Ishikawa (cell line): Measurements from ENCODE around the gene TP53RK.
A peak's percentile ranks its signal among the peaks of the same experiment; 100 is the strongest.

Experiments
- CEBPB ChIP-seq: IDR thresholded peaks from 2 replicates; pipeline ENCODE4 v1.6.1; 2012
- CREB1 ChIP-seq: IDR thresholded peaks from 2 replicates; pipeline ENCODE4 v1.6.1; 2012; ENCODE audit warnings: low read depth
- EGR1 ChIP-seq: IDR thresholded peaks from 2 replicates; pipeline ENCODE4 v1.6.1; 2012
- EP300 ChIP-seq: IDR thresholded peaks from 2 replicates; pipeline ENCODE4 v1.6.1; 2012; ENCODE audit warnings: borderline replicate concordance
- FOXM1 ChIP-seq: IDR thresholded peaks from 2 replicates; pipeline ENCODE4 v1.6.1; 2012; ENCODE audit warnings: low read depth, borderline replicate concordance
- MAX ChIP-seq: IDR thresholded peaks from 2 replicates; pipeline ENCODE4 v1.6.1; 2012
- NFIC ChIP-seq: IDR thresholded peaks from 2 replicates; pipeline ENCODE4 v1.6.1; 2012
- RAD21 ChIP-seq: IDR thresholded peaks from 2 replicates; pipeline ENCODE4 v1.6.1; 2012; ENCODE audit warnings: low read depth
- REST ChIP-seq: IDR thresholded peaks from 2 replicates; pipeline ENCODE4 v1.6.1; 2012; ENCODE audit warnings: low read depth, mild to moderate bottlenecking
- TAF1 ChIP-seq: IDR thresholded peaks from 2 replicates; pipeline ENCODE4 v1.6.1; 2012; ENCODE audit warnings: low read depth, mild to moderate bottlenecking
- TCF12 ChIP-seq: IDR thresholded peaks from 2 replicates; pipeline ENCODE4 v1.6.1; 2012; ENCODE audit warnings: low read depth
- TEAD4 ChIP-seq: IDR thresholded peaks from 2 replicates; pipeline ENCODE4 v1.6.1; 2012
- YY1 ChIP-seq: IDR thresholded peaks from 2 replicates; pipeline ENCODE4 v1.6.1; 2012; ENCODE audit warnings: low read depth
- ZBTB7A ChIP-seq: IDR thresholded peaks from 2 replicates; pipeline ENCODE4 v1.6.1; 2012; ENCODE audit warnings: low read depth
- TF ChIP-seq, protein P1 (sequence below): IDR thresholded peaks from 2 replicates; pipeline ENCODE4 v1.6.1; 2012

TP53RK gene

DNA sequence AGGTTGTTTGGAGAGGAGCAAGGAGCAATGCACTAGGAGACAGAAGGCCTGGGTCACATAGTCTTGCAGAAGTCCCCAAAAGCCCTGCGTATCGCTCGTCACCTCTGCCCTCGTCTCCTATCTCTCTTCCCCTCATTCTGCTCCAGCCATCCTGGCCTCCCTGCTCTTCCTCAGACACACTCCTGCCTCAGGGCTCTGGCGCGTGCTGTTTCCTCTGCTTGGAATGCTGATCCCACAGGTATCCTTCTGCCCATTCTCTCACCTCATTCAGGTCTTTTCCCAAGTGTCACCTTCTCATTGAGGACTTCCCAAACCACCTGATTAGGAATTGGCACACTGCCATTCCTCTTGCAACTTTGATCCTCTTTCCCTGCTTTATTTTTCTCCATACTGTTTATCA is 11.2 kb upstream of the TP53RK start:
- no peak for TF ChIP-seq CEBPB
- no peak for TF ChIP-seq CREB1
- no peak for TF ChIP-seq YY1
- TF ChIP-seq RAD21 = no peak
- no peak for TF ChIP-seq TEAD4
- TF ChIP-seq ZBTB7A = no peak
- no peak for TF ChIP-seq FOXM1
- TF ChIP-seq, protein P1, sequence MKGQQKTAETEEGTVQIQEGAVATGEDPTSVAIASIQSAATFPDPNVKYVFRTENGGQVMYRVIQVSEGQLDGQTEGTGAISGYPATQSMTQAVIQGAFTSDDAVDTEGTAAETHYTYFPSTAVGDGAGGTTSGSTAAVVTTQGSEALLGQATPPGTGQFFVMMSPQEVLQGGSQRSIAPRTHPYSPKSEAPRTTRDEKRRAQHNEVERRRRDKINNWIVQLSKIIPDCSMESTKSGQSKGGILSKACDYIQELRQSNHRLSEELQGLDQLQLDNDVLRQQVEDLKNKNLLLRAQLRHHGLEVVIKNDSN = no peak
- no peak for TF ChIP-seq REST
- TF ChIP-seq TAF1 = no peak

DNA sequence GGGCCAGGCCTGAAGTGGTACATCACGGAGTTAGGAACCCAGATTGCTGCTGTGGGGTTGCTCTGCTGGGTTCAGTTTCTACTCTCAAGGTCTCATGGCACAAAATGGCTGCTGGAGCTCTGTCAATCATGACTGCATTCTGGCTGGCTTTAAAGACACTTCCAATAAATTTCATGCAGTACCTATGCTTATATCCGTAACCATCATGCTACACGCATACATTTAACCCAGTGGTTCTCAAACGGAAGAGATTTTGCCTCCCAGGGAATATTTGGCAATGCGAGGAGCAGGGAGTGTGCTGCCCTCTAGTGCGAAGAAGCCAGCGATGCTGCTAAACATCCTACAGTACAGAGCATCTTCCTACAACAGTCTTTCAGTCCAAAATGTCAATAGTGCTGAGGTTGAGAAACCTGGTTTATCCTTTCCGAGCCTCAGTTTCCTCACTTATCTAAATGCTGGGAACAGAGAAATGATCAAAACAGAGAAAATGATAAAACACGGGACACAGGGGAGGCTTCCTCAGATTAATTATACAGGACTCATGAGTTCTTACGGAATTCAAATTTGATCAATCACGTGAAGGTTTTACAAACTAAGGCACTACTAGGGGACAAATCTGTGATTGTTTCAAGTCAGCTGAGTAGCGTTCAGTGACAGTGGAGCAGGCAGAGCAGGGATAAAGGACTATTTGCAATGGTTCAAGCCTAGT is 10.6 kb upstream of the TP53RK start:
- TF ChIP-seq CEBPB = no peak
- peak; percentile 44 for TF ChIP-seq RAD21

GRCh38 chr20:46698788-46699187 is 9.5 kb upstream of the TP53RK start:
- TF ChIP-seq YY1 (no peak), TAF1 (no peak)

DNA sequence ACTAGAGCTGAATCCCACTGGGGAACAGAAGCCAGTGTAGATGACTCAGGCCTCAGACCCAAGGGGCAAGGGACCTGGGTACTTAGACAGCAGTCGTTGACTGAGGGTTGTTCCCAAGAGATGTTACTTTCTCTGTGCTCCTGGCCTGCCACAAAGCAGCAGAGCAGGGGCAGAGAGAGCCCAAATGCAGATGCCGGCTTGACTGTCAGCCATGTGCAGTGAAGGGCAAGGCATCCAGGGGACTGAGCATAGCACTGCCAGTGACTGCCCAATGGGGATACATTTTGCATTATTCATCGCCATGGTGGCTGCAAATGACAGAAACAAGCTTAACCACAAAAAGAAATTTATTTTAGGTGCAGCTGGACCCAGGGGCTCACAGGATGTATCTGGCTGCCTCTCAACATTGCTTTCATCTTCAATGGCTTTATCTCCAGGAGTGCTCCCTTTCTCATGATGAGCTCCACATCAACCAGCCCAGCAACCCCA is 7.6 kb upstream of the TP53RK start:
- TF ChIP-seq EGR1 (no peak), YY1 (no peak), TAF1 (no peak), RAD21 (no peak), EP300 (no peak), MAX (no peak)
- TF ChIP-seq, protein P1 = no peak

- TF ChIP-seq TAF1 = no peak
- TF ChIP-seq FOXM1 = no peak
- TF ChIP-seq CEBPB = no peak
Measured at GRCh38 chr20:46695892-46696291, 6.6 kb upstream of the TP53RK start.

DNA sequence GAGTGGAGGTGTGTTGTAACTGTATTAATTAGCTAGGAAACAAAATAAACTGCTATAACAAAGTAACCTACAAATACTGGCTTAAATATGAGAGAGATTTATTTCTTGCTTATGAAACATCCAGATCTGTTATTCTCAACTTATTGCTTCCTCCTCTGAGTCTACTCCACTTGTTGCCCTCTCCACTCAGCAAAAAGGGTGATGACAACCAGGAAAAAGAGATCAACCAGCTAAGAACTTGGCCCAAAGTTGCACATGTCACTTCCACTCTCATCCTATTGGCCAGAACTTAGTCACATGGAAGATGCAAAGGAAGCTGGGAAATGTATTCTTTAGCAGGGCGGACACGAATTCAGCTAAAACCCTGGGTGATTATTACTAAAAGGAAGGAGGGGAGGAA is 5.2 kb upstream of the TP53RK start:
- TF ChIP-seq FOXM1 = no peak
- TF ChIP-seq YY1 = no peak
- no peak for TF ChIP-seq REST
- TF ChIP-seq, protein P1 = peak; percentile 84
- no peak for TF ChIP-seq NFIC
- TF ChIP-seq CEBPB = no peak

- TF ChIP-seq RAD21 (no peak), CREB1 (no peak), TAF1 (no peak), MAX (no peak), REST (no peak), EP300 (no peak), NFIC (no peak), TCF12 (no peak), TEAD4 (no peak), ZBTB7A (no peak), YY1 (no peak), EGR1 (no peak), FOXM1 (no peak), CEBPB (no peak)
- TF ChIP-seq, protein P1 = no peak
Measured at GRCh38 chr20:46691196-46691595, 2.0 kb upstream of the TP53RK start.
